ENCODE measurements around the gene GOLGB1. TPM values are rescaled to one million over a fixed set of nuclear protein-coding genes. Genes with fewer than 3 reads are reported as not detected.
"Not testable (repeated sequence)": the region's sequence is repeated elsewhere in the genome, so short reads cannot be mapped to it uniquely, and the experiment has no call there.

The GOLGB1 gene
- total RNA-seq, 2 experiments from 2014 or later: 27.4 to 31.7 TPM

DNA sequence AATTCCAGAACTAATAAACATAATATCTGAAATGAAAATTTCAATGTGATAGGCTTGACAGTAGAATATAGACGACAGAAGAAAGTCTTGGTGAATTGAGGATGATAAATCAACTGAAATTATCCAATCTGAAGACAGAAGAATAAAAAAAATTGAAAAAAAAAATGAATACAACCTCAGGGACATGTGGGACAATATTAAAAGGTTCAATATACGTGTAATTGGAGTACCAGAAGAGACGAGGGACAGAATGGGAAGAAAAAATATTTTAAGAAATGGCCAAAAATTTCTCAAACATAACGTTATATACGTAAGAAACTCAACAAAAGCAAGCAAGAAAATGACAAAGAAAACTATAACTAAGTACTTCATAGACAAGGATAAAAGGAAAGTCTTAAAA is 45.6 kb downstream of the GOLGB1 start:
- no peak overlapping the region for H3K4me3 Mint-ChIP-seq
- no peak for DNase-seq
- no peaks in the 10 kb centered on the region for H3K27me3 Mint-ChIP-seq
- ChIA-PET POLR2A (no interaction called here), CTCF (interaction anchor here (0.6 kb wide), 1 partner anchor 11 kb away, joined by 5 read pairs; no protein-coding TSS in a partner anchor)
- H3K9me3 Mint-ChIP-seq: no peaks in the 10 kb centered on the region
- H3K27ac Mint-ChIP-seq: no peak overlapping the region
- no peaks in the 10 kb centered on the region for H3K4me1 Mint-ChIP-seq
- H3K36me3 Mint-ChIP-seq (ENCODE audit: low read depth): peaks cover 40% of the 10 kb centered on the region

DNA sequence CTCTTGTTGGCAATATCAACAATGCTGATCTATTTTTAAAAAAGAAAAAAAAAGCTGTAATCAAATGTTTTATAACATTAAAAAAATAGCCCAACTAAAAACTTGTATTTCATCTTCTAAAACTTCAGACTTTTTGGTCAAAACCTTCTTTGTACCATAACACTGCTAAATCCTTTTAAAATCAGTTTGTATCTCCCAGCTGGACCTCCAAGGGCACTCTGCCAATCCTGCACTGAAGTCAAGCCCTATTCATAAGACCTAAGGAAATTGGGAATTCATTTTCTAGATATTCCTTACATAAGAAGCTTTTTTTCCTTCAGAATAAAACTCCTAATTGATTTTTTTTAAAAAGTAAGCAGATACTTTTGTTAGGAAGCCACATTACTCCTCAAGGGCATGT is 50.6 kb downstream of the GOLGB1 start:
- peaks cover 2% of the 10 kb centered on the region for H3K4me1 Mint-ChIP-seq
- ChIA-PET CTCF (interaction anchor here (1.3 to 2.7 kb wide), 4 partner anchors 13 to 37 kb away, joined by 3 to 7 read pairs (median 4); no protein-coding TSS in a partner anchor), POLR2A (no interaction called here)
- no peak for DNase-seq
- no peak overlapping the region for H3K27ac Mint-ChIP-seq
- H3K9me3 Mint-ChIP-seq: no peaks in the 10 kb centered on the region
- no peak overlapping the region for H3K4me3 Mint-ChIP-seq
- H3K27me3 Mint-ChIP-seq: no peaks in the 10 kb centered on the region
- H3K36me3 Mint-ChIP-seq (ENCODE audit: low read depth): peaks cover 18% of the 10 kb centered on the region

- Mint-ChIP-seq H3K27me3 (no peaks in the 10 kb centered on the region), H3K4me3 (no peak overlapping the region), H3K27ac (no peak overlapping the region), H3K9me3 (no peaks in the 10 kb centered on the region), H3K4me1 (peaks cover 2% of the 10 kb centered on the region), H3K36me3 (ENCODE audit: low read depth) (peaks cover 15% of the 10 kb centered on the region)
- no peak for DNase-seq
- POLR2A ChIA-PET: no interaction called here
- CTCF ChIA-PET: interaction anchor here (0.9 to 2.7 kb wide), 6 partner anchors 13 to 72 kb away, joined by 3 to 7 read pairs (median 3); no protein-coding TSS in a partner anchor
These were observed 51.1 kb downstream of the GOLGB1 start for GRCh38 chr3:121698476-121698875.

DNA sequence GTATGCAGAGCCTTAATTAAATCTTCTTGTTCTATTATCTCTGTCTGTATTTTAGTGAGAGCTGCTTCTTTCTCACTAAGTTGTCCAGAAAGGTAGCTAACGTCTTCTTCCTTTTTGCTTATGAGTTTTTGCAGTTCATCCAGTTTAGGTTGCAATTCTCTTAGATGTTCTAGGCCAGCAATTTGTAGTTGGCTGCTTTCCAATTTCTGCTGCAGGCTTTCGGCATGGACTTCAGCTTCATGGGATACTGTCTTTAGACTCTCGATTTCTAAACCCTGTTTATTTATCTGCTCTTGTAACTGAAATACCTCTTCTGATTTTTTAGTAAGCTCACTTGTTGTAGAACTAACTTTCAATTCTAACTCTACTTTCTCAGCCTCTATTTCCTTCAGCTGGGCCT is 53.4 kb downstream of the GOLGB1 start:
- DNase-seq: no peak
- CTCF ChIA-PET: interaction anchor here (0.8 to 1.2 kb wide), 4 partner anchors 10 to 36 kb away, joined by 3 to 9 read pairs (median 4); partner anchors contain the start of gene HCLS1
- H3K4me3 Mint-ChIP-seq: no peak overlapping the region

GRCh38 chr3:121692010-121692699 is 57.4 kb downstream of the GOLGB1 start:
- POLR2A ChIA-PET: no interaction called here
- DNase-seq: no peak
- H3K4me1 Mint-ChIP-seq: peaks cover 20% of the 10 kb centered on the region
- H3K36me3 Mint-ChIP-seq (ENCODE audit: low read depth): peaks cover 39% of the 10 kb centered on the region
- CTCF ChIA-PET: interaction anchor here (0.7 to 2.2 kb wide), 5 partner anchors 9 to 702 kb away, joined by 3 to 10 read pairs (median 4); no protein-coding TSS in a partner anchor
- peak overlapping the region; percentile 74 for H3K27ac Mint-ChIP-seq
- no peaks in the 10 kb centered on the region for H3K27me3 Mint-ChIP-seq
- peaks cover 3% of the 10 kb centered on the region for H3K9me3 Mint-ChIP-seq
- no peak overlapping the region for H3K4me3 Mint-ChIP-seq

More for the DNA sequence above, 53.4 kb downstream of the GOLGB1 start:
- no peak overlapping the region for H3K27ac Mint-ChIP-seq
- H3K4me1 Mint-ChIP-seq: peaks cover 14% of the 10 kb centered on the region
- H3K9me3 Mint-ChIP-seq: no peaks in the 10 kb centered on the region
- no peaks in the 10 kb centered on the region for H3K27me3 Mint-ChIP-seq
- peaks cover 28% of the 10 kb centered on the region for H3K36me3 Mint-ChIP-seq (ENCODE audit: low read depth)
- POLR2A ChIA-PET: no interaction called here

DNA sequence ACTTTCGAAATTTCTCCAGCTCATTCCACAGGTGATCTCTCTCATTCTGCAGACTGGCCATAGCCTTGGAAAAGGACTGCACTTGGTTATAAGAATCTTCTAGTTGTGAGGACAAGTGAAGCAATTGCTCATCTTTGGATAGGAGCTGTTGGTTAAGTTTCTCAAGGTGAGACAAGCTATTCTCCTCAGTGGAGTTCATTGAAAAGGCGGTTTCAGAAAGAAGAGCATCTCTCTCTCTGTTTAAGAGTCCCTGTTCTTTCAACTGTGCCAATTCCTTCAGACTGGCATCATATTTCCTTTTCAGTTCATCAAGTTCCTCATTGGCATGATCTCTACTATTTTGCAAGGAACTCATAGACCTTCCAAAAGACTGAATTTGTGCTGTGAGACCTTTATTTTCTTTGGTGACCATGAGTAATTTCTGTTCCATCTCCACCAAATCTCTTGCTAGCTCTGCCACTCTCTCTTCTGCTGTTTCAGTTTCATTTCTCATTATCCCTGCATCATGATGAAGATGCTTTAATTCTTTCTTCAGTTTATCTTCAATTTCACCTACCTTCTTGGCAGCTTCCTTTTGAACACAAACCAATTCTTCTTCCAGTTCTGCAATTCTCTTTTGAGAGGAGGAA is 58.6 kb downstream of the GOLGB1 start:
- ChIA-PET CTCF (interaction anchor here (0.9 to 2.2 kb wide), 7 partner anchors 9 to 38 kb away, joined by 3 to 10 read pairs (median 4); partner anchors contain the start of gene HCLS1), POLR2A (interaction anchor here (0.6 to 1.1 kb wide), 2 partner anchors 30 to 55 kb away, joined by 3 to 5 read pairs; partner anchors contain the start of gene HCLS1)
- Mint-ChIP-seq H3K27ac (peak overlapping the region; percentile 74), H3K36me3 (ENCODE audit: low read depth) (peaks cover 48% of the 10 kb centered on the region), H3K4me3 (peak overlapping the region; percentile 26), H3K27me3 (no peaks in the 10 kb centered on the region), H3K9me3 (peaks cover 3% of the 10 kb centered on the region), H3K4me1 (peaks cover 19% of the 10 kb centered on the region)
- DNase-seq: no peak

DNA sequence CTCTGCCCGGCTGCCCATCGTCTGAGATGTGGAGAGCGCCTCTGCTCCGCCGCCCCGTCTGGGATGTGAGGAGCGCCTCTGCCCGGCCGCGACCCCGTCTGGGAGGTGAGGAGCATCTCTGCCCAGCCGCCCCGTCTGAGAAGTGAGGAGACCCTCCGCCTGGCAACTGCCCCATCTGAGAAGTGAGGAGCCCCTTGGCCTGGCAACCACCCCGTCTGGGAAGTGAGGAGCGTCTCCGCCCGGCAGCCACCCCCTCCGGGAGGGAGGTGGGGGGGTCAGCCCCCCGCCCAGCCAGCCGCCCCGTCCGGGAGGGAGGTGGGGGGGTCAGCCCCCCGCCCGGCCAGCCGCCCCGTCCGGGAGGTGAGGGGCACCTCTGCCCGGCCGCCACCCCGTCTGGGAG is 60.8 kb downstream of the GOLGB1 start:
- H3K27ac Mint-ChIP-seq, H3K4me3 Mint-ChIP-seq, POLR2A ChIA-PET, CTCF ChIA-PET, H3K27me3 Mint-ChIP-seq, H3K9me3 Mint-ChIP-seq, DNase-seq: not testable (repeated sequence)
- Mint-ChIP-seq H3K36me3 (ENCODE audit: low read depth) (peaks cover 58% of the 10 kb centered on the region), H3K4me1 (peaks cover 19% of the 10 kb centered on the region)

- Mint-ChIP-seq H3K27me3 (no peaks in the 10 kb centered on the region), H3K36me3 (ENCODE audit: low read depth) (peaks cover 53% of the 10 kb centered on the region), H3K4me1 (no peaks in the 10 kb centered on the region), H3K27ac (no peak overlapping the region), H3K9me3 (peaks cover 6% of the 10 kb centered on the region), H3K4me3 (no peak overlapping the region)
- CTCF ChIA-PET: interaction anchor here (0.9 to 1.9 kb wide), 11 partner anchors 8 to 136 kb away, joined by 3 to 7 read pairs (median 3); partner anchors contain the start of genes HCLS1 and POLQ
- POLR2A ChIA-PET: no interaction called here
- DNase-seq: no peak
These were observed 67.7 kb downstream of the GOLGB1 start for GRCh38 chr3:121681792-121682191.

DNA sequence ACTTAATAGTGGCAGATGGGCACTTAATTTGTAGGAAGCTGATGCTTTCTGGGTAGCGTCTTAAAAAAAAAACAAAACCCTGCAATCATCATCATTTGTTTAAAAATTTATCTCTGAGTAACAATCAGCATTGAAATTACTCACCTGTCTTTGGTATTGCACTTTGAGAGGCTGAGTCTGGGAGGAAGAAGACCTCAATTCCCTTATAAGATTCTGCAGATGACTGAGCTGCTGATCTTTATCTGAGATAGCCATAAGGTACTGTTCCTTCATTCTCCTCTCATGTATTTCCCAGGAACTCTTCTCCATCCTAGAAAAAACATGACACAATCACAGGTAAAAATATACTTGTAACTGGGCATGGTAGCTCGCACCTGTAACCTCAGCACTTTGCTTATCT is 72.4 kb downstream of the GOLGB1 start:
- Mint-ChIP-seq H3K27me3 (no peaks in the 10 kb centered on the region), H3K36me3 (ENCODE audit: low read depth) (peaks cover 62% of the 10 kb centered on the region), H3K4me1 (no peaks in the 10 kb centered on the region), H3K9me3 (no peaks in the 10 kb centered on the region), H3K27ac (no peak overlapping the region), H3K4me3 (no peak overlapping the region)
- POLR2A ChIA-PET: no interaction called here
- DNase-seq: no peak
- CTCF ChIA-PET: interaction anchor here (1.1 to 2.8 kb wide), 3 partner anchors 10 to 17 kb away, joined by 3 to 10 read pairs (median 6); partner anchors contain the start of gene HCLS1

GRCh38 chr3:121670676-121671075 is 78.9 kb downstream of the GOLGB1 start:
- Mint-ChIP-seq H3K4me3 (no peak overlapping the region), H3K36me3 (ENCODE audit: low read depth) (peaks cover 52% of the 10 kb centered on the region), H3K4me1 (no peaks in the 10 kb centered on the region), H3K27ac (no peak overlapping the region), H3K27me3 (no peaks in the 10 kb centered on the region), H3K9me3 (no peaks in the 10 kb centered on the region)
- ChIA-PET POLR2A (no interaction called here), CTCF (interaction anchor here (0.6 to 2.2 kb wide), 4 partner anchors 9 to 123 kb away, joined by 3 to 9 read pairs (median 6); partner anchors contain the start of gene HCLS1)
- no peak for DNase-seq

DNA sequence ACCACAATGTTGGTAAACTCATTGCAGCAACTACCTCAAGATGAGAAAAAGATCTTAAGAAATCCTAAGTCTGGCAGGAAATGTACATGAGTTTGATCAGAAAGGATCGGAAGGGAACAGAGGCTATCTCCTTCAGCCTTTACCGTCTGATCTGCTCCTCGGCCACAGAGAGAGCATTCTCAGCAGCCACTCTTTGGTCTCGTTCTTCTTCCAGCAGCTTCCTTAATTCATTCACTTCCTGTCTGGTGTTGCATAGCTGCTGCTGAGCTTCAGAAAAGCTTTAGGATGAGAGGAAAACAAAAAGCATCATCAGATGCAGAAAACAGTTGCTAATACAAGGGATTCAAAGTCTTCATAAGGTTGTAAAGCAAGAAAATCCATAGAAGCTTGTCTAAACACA is 82.2 kb downstream of the GOLGB1 start:
- peaks cover 56% of the 10 kb centered on the region for H3K36me3 Mint-ChIP-seq (ENCODE audit: low read depth)
- no peak for DNase-seq
- ChIA-PET POLR2A (no interaction called here), CTCF (interaction anchor here (0.9 to 1.3 kb wide), 3 partner anchors 10 to 13 kb away, joined by 3 to 4 read pairs (median 3); no protein-coding TSS in a partner anchor)
- no peaks in the 10 kb centered on the region for H3K9me3 Mint-ChIP-seq
- no peak overlapping the region for H3K27ac Mint-ChIP-seq
- H3K4me1 Mint-ChIP-seq: no peaks in the 10 kb centered on the region
- no peak overlapping the region for H3K4me3 Mint-ChIP-seq
- no peaks in the 10 kb centered on the region for H3K27me3 Mint-ChIP-seq

GRCh38 chr3:121665488-121665887 is 84.1 kb downstream of the GOLGB1 start:
- H3K36me3 Mint-ChIP-seq (ENCODE audit: low read depth): peaks cover 60% of the 10 kb centered on the region
- H3K4me3 Mint-ChIP-seq: no peak overlapping the region
- DNase-seq: no peak
- H3K27me3 Mint-ChIP-seq: no peaks in the 10 kb centered on the region
- ChIA-PET POLR2A (no interaction called here), CTCF (interaction anchor here (1.0 to 1.4 kb wide), 3 partner anchors 9 to 22 kb away, joined by 3 to 7 read pairs (median 3); no protein-coding TSS in a partner anchor)
- H3K4me1 Mint-ChIP-seq: peaks cover 12% of the 10 kb centered on the region
- peaks cover 4% of the 10 kb centered on the region for H3K9me3 Mint-ChIP-seq
- H3K27ac Mint-ChIP-seq: no peak overlapping the region

All from activated CD4-positive, alpha-beta T cell treated with anti-CD3 and anti-CD28 coated beads, Interleukin-2, amount 10 ng/mL, durations not matched to agents 7 days and 5 days (primary cell).